Keratinocyte (primary cell): ENCODE measurements around the gene IFFO2.

Source experiments
- EZH2 ChIP-seq: IDR thresholded peaks from one replicate; pipeline ENCODE4 v1.6.1; 2012; ENCODE audit warnings: inconsistent platforms, mild to moderate bottlenecking, low read length, moderate library complexity
- TF ChIP-seq, protein P1 (sequence below), 3 experiments: IDR thresholded peaks in 1 of 3; conservative IDR thresholded peaks in 1 of 3; optimal IDR thresholded peaks in 1 of 3; 2 replicates in 2 of 3; 3 replicates in 1 of 3; pipeline versions ENCODE3 to v1.5.1; 2011; ENCODE audit warnings: low read length in 3 of 3, mild to moderate bottlenecking in 3 of 3, moderate library complexity in 2 of 3, control low read depth in 1 of 3, inconsistent platforms in 1 of 3; ENCODE audit not compliant: insufficient read depth in 2 of 3; ENCODE audit errors: extremely low read depth in 1 of 3

DNA sequence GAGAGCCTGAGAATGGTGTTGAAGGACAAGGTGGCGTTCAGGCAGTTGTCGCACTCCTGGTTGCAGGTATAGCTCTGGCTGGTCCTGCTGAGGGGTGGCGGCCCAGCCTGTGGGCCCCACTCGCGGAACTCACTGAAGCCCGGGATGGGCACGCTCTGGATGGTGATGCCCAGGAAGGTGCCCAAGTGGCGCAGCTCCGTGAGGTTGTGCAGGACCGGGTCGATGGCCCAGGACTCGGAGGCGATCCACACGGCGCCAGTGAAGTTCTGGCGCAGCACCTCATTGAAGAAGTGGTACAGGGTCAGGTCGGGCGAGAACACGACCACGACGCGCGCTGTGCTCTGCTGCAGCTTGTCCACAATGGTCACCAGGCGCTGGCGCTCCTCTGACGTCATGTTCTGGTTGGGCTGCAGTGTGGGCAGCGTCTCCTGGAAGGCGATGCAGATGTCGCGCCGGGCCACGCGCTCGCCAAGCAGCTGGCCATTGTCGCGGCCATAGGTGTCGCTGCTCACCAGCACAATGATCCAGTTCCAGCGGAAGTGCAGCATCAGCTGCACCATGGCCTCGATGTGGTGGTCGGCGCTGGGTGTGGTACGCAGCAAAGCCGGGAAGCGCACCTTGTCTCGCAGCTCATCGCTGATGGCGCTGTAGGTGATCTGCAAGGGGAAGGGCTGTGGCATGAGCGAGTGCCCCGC, 102.0 kb downstream of the IFFO2 start:
- TF ChIP-seq, protein P1, sequence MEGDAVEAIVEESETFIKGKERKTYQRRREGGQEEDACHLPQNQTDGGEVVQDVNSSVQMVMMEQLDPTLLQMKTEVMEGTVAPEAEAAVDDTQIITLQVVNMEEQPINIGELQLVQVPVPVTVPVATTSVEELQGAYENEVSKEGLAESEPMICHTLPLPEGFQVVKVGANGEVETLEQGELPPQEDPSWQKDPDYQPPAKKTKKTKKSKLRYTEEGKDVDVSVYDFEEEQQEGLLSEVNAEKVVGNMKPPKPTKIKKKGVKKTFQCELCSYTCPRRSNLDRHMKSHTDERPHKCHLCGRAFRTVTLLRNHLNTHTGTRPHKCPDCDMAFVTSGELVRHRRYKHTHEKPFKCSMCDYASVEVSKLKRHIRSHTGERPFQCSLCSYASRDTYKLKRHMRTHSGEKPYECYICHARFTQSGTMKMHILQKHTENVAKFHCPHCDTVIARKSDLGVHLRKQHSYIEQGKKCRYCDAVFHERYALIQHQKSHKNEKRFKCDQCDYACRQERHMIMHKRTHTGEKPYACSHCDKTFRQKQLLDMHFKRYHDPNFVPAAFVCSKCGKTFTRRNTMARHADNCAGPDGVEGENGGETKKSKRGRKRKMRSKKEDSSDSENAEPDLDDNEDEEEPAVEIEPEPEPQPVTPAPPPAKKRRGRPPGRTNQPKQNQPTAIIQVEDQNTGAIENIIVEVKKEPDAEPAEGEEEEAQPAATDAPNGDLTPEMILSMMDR (optimal IDR thresholded peaks at IDR 0.05 in 1 of 3, IDR thresholded peaks at IDR 0.05 in 1 of 3, conservative IDR thresholded peaks at IDR 0.05 in 1 of 3; ENCODE audit: extremely low read depth in 1 of 3, insufficient read depth in 2 of 3, low read length in 3 of 3): no peak
- no peak for TF ChIP-seq EZH2
